ENCODE results near the gene USP12. TPM values are rescaled to one million over a fixed set of nuclear protein-coding genes. Genes with fewer than 3 reads are reported as not detected.

USP12 gene
- total and polyA plus RNA-seq, 12 donors: 4.6 to 20.3 (median 13.3) TPM

DNA sequence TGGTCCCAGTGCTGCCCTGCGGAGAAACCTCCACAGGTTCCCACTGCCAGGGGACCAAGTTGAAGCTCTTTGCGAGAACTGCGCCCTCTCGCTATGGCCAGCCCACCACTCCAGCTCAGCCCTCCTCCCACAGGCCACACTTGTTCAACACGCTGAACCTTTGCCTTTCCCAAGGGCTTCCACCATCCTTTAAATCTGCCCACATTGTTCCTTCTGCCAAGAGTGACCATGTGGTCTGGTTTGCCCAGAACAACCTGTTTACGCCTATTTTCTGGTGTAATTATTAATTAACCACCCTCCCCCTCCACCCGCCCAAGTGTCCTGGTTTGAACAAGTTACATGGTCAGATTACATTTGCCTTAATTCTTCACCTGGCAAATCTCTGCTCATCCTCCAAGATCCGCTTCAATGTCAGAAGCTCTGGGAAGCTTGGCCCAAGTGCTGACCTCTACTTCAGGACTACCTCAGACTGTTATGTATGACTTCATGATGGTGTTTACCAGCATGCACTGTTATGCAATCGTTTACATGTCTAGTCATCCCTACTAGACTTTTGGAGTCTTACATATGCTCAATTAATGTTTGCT, 12.0 kb upstream of the USP12 start:
- H3K27me3 ChIP-seq: no peaks in the 10 kb centered on the region
- TF ChIP-seq, protein P1, sequence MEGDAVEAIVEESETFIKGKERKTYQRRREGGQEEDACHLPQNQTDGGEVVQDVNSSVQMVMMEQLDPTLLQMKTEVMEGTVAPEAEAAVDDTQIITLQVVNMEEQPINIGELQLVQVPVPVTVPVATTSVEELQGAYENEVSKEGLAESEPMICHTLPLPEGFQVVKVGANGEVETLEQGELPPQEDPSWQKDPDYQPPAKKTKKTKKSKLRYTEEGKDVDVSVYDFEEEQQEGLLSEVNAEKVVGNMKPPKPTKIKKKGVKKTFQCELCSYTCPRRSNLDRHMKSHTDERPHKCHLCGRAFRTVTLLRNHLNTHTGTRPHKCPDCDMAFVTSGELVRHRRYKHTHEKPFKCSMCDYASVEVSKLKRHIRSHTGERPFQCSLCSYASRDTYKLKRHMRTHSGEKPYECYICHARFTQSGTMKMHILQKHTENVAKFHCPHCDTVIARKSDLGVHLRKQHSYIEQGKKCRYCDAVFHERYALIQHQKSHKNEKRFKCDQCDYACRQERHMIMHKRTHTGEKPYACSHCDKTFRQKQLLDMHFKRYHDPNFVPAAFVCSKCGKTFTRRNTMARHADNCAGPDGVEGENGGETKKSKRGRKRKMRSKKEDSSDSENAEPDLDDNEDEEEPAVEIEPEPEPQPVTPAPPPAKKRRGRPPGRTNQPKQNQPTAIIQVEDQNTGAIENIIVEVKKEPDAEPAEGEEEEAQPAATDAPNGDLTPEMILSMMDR (IDR thresholded peaks at IDR 0.05): no peak
- no peak for TF ChIP-seq POLR2A (IDR thresholded peaks at IDR 0.05)
- WGBS, 4 donors: 71 to 81% (median 77%) methylated on average over 9 of the region's 9 CpGs
- no peak for DNase-seq
- intact Hi-C loops (cut with DNase I): no loop called here
- no peaks in the 10 kb centered on the region for H3K36me3 ChIP-seq (replicated peaks in 1 of 2)
- H3K4me1 ChIP-seq (replicated peaks in 1 of 2): no peaks in the 10 kb centered on the region
- no peak overlapping the region for H3K27ac ChIP-seq
- H3K9me3 ChIP-seq (replicated peaks in 1 of 3): no peaks in the 10 kb centered on the region
- no peak overlapping the region for H3K4me3 ChIP-seq

DNA sequence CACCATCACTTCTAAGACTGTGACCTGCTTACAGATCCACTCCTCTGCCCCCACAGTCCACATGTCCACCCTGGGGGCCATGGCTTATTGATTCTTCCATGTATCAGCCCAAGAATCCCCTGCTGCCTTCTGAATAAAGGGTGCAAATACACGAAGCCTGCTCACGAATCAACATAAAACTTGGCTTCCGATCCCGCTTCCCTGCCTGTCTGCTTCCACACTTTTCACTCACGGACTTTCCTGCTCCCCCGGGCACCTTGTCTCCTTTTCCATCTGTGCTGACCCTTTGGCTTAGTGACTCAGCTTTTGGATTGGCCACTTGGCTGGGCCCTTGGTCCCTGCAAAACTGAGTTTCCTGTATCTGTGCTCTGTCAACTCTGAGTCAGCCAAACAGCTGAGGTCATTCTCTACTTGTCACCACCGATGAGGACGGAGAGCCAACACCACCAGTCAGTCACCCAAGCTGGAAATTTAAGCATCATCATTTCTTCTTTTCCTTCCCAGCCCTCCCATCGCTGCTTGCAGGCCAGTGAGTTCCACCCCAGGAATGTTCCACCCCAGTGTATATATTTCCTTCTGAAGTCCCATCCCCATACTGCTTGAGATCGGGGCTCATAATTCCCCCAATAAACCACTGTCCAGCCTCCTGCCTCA, 11.4 kb upstream of the USP12 start:
- intact Hi-C loops (cut with DNase I): no loop called here
- peak; percentile 66 to 89 (median 83) for DNase-seq
- Histone ChIP-seq H3K9me3 (replicated peaks in 1 of 3) (no peaks in the 10 kb centered on the region), H3K27ac (peak overlapping the region in 1 of 5 donors; percentile 27), H3K27me3 (no peaks in the 10 kb centered on the region), H3K4me3 (no peak overlapping the region), H3K36me3 (replicated peaks in 1 of 2) (no peaks in the 10 kb centered on the region), H3K4me1 (replicated peaks in 1 of 2) (no peaks in the 10 kb centered on the region)
- TF ChIP-seq, protein P1 (IDR thresholded peaks at IDR 0.05): no peak
- TF ChIP-seq POLR2A (IDR thresholded peaks at IDR 0.05): no peak
- 27 to 42% (median 35%) methylated on average over 10 of the region's 10 CpGs for WGBS, 4 donors

DNA sequence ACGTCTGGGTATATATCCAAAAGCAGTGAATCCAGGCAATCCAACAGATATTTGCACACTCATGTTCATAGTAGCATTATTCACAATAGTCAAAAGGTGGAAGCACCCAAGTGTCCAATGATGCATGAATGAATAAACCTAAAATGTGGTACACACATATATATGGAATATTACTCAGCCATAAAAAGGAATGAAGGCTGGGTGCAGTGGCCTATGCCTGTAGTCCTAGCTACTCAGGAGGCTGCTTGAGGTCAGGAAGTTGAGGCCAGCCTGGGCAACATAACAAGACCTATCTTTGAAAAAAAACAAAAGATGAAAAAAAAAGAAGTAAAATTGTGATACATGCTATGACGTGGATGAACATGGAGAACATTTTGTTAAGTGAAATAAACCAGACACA, 10.4 kb upstream of the USP12 start:
- intact Hi-C loops (cut with DNase I): no loop called here

DNA sequence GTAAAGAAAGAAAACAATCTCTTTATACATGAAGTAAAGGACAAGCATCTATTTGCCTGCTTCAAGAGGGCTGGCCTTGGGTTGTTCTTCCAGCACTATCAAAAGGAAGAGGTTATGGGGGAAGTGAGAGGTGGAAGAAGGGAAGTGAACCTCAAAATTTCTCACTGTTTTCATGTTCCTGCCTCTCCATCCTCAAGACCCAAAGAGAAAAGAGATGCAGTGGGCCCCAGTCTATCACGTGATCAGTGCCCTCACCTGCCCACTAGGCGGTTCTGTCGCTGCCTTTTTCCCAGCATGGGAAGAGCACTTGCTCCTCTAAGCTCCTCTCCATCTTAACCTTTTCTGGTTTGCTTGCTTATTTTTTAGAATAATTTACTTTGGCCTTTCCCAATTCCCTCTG, 6.2 kb upstream of the USP12 start:
- DNase-seq: no peak
- H3K36me3 ChIP-seq (replicated peaks in 1 of 2): no peaks in the 10 kb centered on the region
- WGBS, 4 donors: 57 to 70% (median 60%) methylated on average over 3 of the region's 3 CpGs
- TF ChIP-seq, protein P1 (IDR thresholded peaks at IDR 0.05): no peak
- no peak for TF ChIP-seq POLR2A (IDR thresholded peaks at IDR 0.05)
- no peaks in the 10 kb centered on the region for H3K9me3 ChIP-seq (replicated peaks in 1 of 3)
- intact Hi-C loops (cut with DNase I): loop anchor here in 1 of 2 donors (10.0 kb wide), 1 partner anchor 67 kb away; no protein-coding TSS in a partner anchor
- H3K27me3 ChIP-seq: no peaks in the 10 kb centered on the region
- H3K4me3 ChIP-seq: no peak overlapping the region
- H3K4me1 ChIP-seq (replicated peaks in 1 of 2): peaks cover 0 to 1% of the 10 kb centered on the region in 2 donors
- no peak overlapping the region for H3K27ac ChIP-seq

More for the DNA sequence above, 10.4 kb upstream of the USP12 start:
- no peaks in the 10 kb centered on the region for H3K36me3 ChIP-seq (replicated peaks in 1 of 2)
- H3K4me3 ChIP-seq: no peak overlapping the region
- no peak overlapping the region for H3K27ac ChIP-seq
- DNase-seq: no peak
- WGBS, 4 donors: 90 to 97% (median 96%) methylated on average over 2 of the region's 2 CpGs
- TF ChIP-seq, protein P1 (IDR thresholded peaks at IDR 0.05): no peak
- TF ChIP-seq POLR2A (IDR thresholded peaks at IDR 0.05): no peak
- no peaks in the 10 kb centered on the region for H3K9me3 ChIP-seq (replicated peaks in 1 of 3)
- H3K27me3 ChIP-seq: no peaks in the 10 kb centered on the region
- H3K4me1 ChIP-seq (replicated peaks in 1 of 2): no peaks in the 10 kb centered on the region
